Caco-2 (cell line): ENCODE data around the gene DYRK3. TPM values are rescaled to one million over a fixed set of nuclear protein-coding genes. Genes with fewer than 3 reads are reported as not detected.

ENCODE experiments used
- BruUV-seq: library from RNA; stranded (reverse); fragments of 400-500 nt; replicated peaks from 2 replicates; lab custom pipeline; 2021; lab: Mats Ljungman, UMichigan
- CTCF ChIA-PET: fragments of 300-600 bp; sonication (Branson Sonifier 250); formaldehyde crosslinking; loops from one replicate; lab custom pipeline; 2022; ENCODE audit warnings: antibody characterized with exemption; lab: Charles Lee
- POLR2A ChIA-PET: fragments of 300-600 bp; sonication (Branson Sonifier 250); formaldehyde crosslinking; loops from one replicate; lab custom pipeline; 2022; ENCODE audit warnings: antibody characterized with exemption; lab: Charles Lee
- DNase-seq, 2 experiments: peaks; one replicate each; pipeline versions ENCODE4 v3.0.0 to v3.0.0-alpha.2; 2020 to 2022
- H3K27me3 ChIP-seq: replicated peaks from 2 replicates; pipeline ENCODE4 v1.6.0; 2011; ENCODE audit warnings: low read length; ENCODE audit not compliant: control insufficient read depth, insufficient read depth
- H3K36me3 ChIP-seq: 2 replicates; pipeline ENCODE4 v1.5.1; 2011; ENCODE audit warnings: low read length; ENCODE audit not compliant: control insufficient read depth, insufficient read depth
- H3K4me1 ChIP-seq: fragments of 250-450 bp; sonication (Bioruptor Pico); 2 replicates; pipeline ENCODE4 v1.5.1; 2020; ENCODE audit warnings: mild to moderate bottlenecking
- H3K4me3 ChIP-seq: 2 replicates; pipeline ENCODE4 v1.5.1; 2011; ENCODE audit warnings: low read depth, mild to moderate bottlenecking, control low read depth, low read length
- H3K9me3 ChIP-seq: fragments of 250-450 bp; sonication (Bioruptor Pico); 2 replicates; pipeline ENCODE4 v1.5.1; 2020; ENCODE audit warnings: mild to moderate bottlenecking, moderate library complexity
- H3K27ac Mint-ChIP-seq: one replicate; pipeline ENCODE4 v1.8.0; 2022; ENCODE audit warnings: mixed read lengths; ENCODE audit not compliant: unreplicated experiment
- H3K27me3 Mint-ChIP-seq: one replicate; pipeline ENCODE4 v1.8.0; 2022; ENCODE audit warnings: mixed read lengths; ENCODE audit not compliant: insufficient read depth, unreplicated experiment
- H3K36me3 Mint-ChIP-seq: one replicate; pipeline ENCODE4 v1.8.0; 2022; ENCODE audit warnings: mild to moderate bottlenecking, mixed read lengths; ENCODE audit not compliant: insufficient read depth, unreplicated experiment
- H3K4me1 Mint-ChIP-seq: one replicate; pipeline ENCODE4 v1.8.0; 2022; ENCODE audit warnings: low read depth, mixed read lengths; ENCODE audit not compliant: unreplicated experiment
- H3K4me3 Mint-ChIP-seq: one replicate; pipeline ENCODE4 v1.8.0; 2022; ENCODE audit warnings: mild to moderate bottlenecking, moderate library complexity, mixed read lengths; ENCODE audit not compliant: unreplicated experiment
- H3K9me3 Mint-ChIP-seq: one replicate; pipeline ENCODE4 v1.8.0; 2022; ENCODE audit warnings: mixed read lengths; ENCODE audit not compliant: unreplicated experiment
- CTCF ChIP-seq, 2 experiments: fragments of 200-600 bp in 1 of 2; IDR thresholded peaks; 1 replicate in 1 of 2; 2 replicates in 1 of 2; pipeline versions ENCODE4 v1.5.1 to v1.8.0; 2011 to 2022; ENCODE audit warnings: antibody characterized with exemption in 1 of 2, control low read depth in 1 of 2, inconsistent platforms in 1 of 2, low read depth in 1 of 2, low read length in 1 of 2, mild to moderate bottlenecking in 1 of 2, moderate library complexity in 1 of 2; ENCODE audit not compliant: insufficient read depth in 1 of 2, severe bottlenecking in 1 of 2, unreplicated experiment in 1 of 2
- intact Hi-C: fragments of 100-400 bp; cut with micrococcal nuclease; formaldehyde crosslinking; loops from one replicate; pipeline ENCODE4 v1.10.0; 2022; ENCODE audit not compliant: unreplicated experiment
- total RNA-seq: library from RNA; stranded (reverse); gene quantifications from 2 replicates; pipeline ENCODE4 v1.2.3, GENCODE V29; 2022

Gene DYRK3
- total RNA-seq, 1 experiment from 2014 or later = not detected

- ChIA-PET POLR2A (no interaction called here), CTCF (no interaction called here)
- H3K9me3 ChIP-seq = no peaks in the 10 kb centered on the region
- H3K27me3 Mint-ChIP-seq = no peaks in the 10 kb centered on the region
- H3K27ac Mint-ChIP-seq = no peak overlapping the region
- H3K36me3 ChIP-seq = no peaks in the 10 kb centered on the region
- no peak for DNase-seq
- H3K27me3 ChIP-seq = no peaks in the 10 kb centered on the region
- no TSS peak for BruUV-seq
- H3K4me1 Mint-ChIP-seq = peaks cover 16% of the 10 kb centered on the region
- peaks cover 30% of the 10 kb centered on the region for H3K4me1 ChIP-seq
- no peaks in the 10 kb centered on the region for H3K9me3 Mint-ChIP-seq
- no peak overlapping the region for H3K4me3 Mint-ChIP-seq
- intact Hi-C loops = loop anchor here (10.0 kb wide), 1 partner anchor 164 kb away; the partner anchor contains the start of gene RASSF5
- TF ChIP-seq CTCF (IDR thresholded peaks at IDR 0.05; ENCODE audit: insufficient read depth in 1 of 2, low read depth in 1 of 2, low read length in 1 of 2, severe bottlenecking in 1 of 2, unreplicated experiment in 1 of 2) = no peak
- H3K36me3 Mint-ChIP-seq = no peaks in the 10 kb centered on the region
- H3K4me3 ChIP-seq = no peak overlapping the region
These were observed 33.6 kb downstream of the DYRK3 start for GRCh38 chr1:206668874-206669410.

- H3K4me3 Mint-ChIP-seq = no peak overlapping the region
- CTCF ChIA-PET = interaction anchor here (0.7 to 2.4 kb wide), 6 partner anchors 8 to 240 kb away, joined by 3 to 20 read pairs (median 4); partner anchors contain the start of genes EIF2D and MAPKAPK2
These were observed 36.8 kb downstream of the DYRK3 start for GRCh38 chr1:206672011-206672688.

More at GRCh38 chr1:206672011-206672688, 36.8 kb downstream of the DYRK3 start:
- Histone ChIP-seq H3K9me3 (no peaks in the 10 kb centered on the region), H3K36me3 (no peaks in the 10 kb centered on the region), H3K4me3 (no peak overlapping the region), H3K4me1 (peaks cover 48% of the 10 kb centered on the region), H3K27me3 (no peaks in the 10 kb centered on the region)
- POLR2A ChIA-PET = interaction anchor here (1.0 kb wide), 1 partner anchor 60 kb away, joined by 4 read pairs; the partner anchor contains the start of gene EIF2D
- peaks cover 5% of the 10 kb centered on the region for H3K36me3 Mint-ChIP-seq
- TF ChIP-seq CTCF (IDR thresholded peaks at IDR 0.05; ENCODE audit: insufficient read depth in 1 of 2, low read depth in 1 of 2, low read length in 1 of 2, severe bottlenecking in 1 of 2, unreplicated experiment in 1 of 2) = no peak
- intact Hi-C loops = loop anchor here (2.0 kb wide), 1 partner anchor 15 kb away; no protein-coding TSS in a partner anchor
- no peaks in the 10 kb centered on the region for H3K9me3 Mint-ChIP-seq
- no TSS peak for BruUV-seq
- no peaks in the 10 kb centered on the region for H3K27me3 Mint-ChIP-seq
- DNase-seq = peak; percentile 69 to 80
- no peak overlapping the region for H3K27ac Mint-ChIP-seq
- peaks cover 41% of the 10 kb centered on the region for H3K4me1 Mint-ChIP-seq
